ENCODE results near the gene TRO. TPM values are rescaled to one million over a fixed set of nuclear protein-coding genes. Genes with fewer than 3 reads are reported as not detected.

Gene TRO, protein sequence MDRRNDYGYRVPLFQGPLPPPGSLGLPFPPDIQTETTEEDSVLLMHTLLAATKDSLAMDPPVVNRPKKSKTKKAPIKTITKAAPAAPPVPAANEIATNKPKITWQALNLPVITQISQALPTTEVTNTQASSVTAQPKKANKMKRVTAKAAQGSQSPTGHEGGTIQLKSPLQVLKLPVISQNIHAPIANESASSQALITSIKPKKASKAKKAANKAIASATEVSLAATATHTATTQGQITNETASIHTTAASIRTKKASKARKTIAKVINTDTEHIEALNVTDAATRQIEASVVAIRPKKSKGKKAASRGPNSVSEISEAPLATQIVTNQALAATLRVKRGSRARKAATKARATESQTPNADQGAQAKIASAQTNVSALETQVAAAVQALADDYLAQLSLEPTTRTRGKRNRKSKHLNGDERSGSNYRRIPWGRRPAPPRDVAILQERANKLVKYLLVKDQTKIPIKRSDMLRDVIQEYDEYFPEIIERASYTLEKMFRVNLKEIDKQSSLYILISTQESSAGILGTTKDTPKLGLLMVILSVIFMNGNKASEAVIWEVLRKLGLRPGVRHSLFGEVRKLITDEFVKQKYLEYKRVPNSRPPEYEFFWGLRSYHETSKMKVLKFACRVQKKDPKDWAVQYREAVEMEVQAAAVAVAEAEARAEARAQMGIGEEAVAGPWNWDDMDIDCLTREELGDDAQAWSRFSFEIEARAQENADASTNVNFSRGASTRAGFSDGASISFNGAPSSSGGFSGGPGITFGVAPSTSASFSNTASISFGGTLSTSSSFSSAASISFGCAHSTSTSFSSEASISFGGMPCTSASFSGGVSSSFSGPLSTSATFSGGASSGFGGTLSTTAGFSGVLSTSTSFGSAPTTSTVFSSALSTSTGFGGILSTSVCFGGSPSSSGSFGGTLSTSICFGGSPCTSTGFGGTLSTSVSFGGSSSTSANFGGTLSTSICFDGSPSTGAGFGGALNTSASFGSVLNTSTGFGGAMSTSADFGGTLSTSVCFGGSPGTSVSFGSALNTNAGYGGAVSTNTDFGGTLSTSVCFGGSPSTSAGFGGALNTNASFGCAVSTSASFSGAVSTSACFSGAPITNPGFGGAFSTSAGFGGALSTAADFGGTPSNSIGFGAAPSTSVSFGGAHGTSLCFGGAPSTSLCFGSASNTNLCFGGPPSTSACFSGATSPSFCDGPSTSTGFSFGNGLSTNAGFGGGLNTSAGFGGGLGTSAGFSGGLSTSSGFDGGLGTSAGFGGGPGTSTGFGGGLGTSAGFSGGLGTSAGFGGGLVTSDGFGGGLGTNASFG (N-terminal part only)
- 1 to 10 TPM; 2.3 to 6.8 (median 5.5) TPM for total RNA-seq

DNA sequence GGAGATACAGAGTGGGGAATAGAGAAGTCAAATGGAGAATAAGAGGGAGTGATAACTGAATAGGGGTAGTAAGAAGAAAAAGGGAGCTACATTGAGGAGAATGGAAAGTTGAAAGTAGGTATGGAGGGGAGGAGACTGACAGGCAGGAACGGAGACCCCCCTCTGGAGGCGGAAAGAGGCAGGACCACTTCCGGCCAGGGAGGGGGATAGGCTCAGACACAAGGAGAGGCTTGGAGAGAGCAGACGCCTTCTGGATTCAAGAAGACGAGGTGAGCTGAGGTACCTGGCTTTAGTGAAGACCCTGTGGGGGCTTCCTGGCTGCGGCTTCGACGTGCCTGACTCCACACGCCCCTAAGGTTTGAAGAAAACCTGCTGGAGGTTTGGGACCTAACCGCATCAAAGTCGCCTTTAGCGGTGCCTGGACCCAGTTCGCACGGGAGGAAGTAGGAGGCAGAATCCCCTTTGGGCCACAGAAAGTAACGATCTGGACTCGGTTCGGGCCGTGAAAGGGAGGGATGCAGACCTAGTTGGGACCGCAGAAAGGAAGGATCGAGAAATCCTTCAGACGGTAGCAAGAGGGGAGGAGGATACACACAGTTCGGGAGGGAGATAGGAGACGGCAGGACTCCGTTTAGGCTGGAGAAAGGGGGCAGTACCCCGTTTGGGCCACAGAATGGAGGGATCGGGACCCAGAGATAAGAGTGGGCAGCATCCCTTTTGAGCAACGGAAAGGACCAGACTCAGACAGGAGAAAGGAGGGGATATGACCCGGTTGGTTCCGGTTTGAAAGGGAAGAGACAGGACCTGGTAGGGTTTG, at the start of gene TRO:
TRO (plus strand) TSS at position 215 of the 817 bp plus-strand sequence. CDS start 1,423 bp downstream, outside the sequence.
- TF ChIP-seq CTCF (IDR thresholded peaks at IDR 0.05; ENCODE audit: low read depth): no peak

DNA sequence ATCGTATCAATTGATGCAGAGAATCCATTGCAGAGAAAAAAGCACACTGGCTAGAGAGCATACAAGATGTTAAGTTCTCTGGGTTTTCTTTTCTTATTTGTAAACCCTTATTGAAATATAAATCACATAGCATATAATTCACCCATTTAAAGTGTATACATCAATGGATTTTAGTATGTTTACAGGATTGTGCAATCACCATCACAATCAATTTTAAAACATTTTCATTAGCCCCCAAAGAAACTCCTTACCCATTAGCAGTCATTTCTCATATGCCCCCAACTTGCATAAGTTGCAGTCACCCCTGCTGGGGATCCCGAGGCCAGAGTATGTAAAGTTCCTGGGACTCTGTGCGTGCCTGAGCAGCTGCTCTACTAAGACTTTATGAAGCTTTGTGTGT, 34.9 kb upstream of the TRO start:
- TF ChIP-seq CTCF (IDR thresholded peaks at IDR 0.05; ENCODE audit: low read depth): no peak

DNA sequence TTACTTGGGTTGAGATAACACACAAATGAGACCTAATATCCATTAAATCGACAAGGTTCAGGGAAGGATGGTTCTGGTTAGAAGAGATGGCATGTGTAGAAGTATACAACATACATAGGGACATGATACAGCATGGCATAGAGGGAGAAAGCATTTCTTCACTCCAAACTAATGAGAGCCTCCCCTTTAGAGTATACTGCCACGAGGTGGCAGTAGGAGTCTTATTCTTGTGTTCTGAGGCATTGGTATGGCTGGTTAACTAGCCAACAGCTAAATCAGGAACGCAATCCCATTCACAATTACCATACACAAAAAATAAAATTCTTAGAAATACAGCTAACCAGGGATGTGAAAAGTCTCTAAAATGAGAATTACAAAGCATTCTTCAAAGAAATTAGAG, 29.1 kb upstream of the TRO start:
- TF ChIP-seq CTCF (IDR thresholded peaks at IDR 0.05; ENCODE audit: low read depth): no peak

DNA sequence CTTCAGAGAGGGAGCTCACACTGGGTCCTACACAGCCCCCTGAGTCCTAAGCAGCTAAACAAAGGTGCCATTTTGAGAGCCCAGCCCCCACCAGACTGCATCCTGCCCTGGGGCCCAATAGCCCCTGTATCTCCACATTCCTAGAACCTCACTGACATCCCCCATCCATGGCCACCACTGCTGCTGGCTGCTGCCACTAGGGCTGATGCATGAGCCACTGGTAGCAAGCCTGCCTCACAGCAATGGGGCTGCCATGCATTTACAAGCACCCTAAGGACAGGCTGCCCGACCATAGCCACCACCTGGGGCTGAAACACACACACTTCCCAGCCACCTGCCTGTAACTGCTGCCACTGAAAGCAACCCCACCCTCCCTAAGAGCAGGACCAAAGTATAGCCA, 26.5 kb upstream of the TRO start:
- no peak for TF ChIP-seq CTCF (IDR thresholded peaks at IDR 0.05; ENCODE audit: low read depth)

- no peak for TF ChIP-seq CTCF (IDR thresholded peaks at IDR 0.05; ENCODE audit: low read depth)
These were observed 10.7 kb upstream of the TRO start for GRCh38 chrX:54909941-54910340.

DNA sequence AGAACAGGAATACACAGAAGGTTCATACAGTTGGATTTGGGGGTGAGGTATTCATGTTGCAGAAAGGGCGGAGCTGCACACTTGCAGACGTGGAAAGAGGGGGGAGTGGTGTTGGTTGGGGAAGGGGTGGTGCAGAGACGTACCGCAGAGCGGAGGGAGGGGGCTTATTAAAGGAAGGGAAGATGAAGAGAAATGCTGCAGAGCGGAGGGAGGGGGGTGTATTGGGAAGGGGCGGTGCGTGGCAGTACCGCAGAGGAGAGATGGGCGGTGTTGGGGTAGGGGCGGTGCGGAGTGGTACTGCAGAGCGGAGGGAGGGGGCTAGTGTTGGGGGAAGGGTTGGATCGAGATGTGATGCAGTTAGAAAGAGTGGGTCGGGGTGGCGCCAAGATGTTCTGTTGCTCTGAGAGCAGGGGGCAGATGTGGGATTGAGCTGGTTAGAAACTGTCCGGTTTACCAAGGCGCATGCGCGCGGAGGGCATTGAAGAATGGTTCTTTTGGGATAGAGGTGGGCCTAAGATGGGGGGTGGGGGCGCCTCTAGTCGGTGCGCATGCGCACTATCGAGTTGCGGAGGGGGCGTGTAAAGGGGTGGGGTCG, 900 bp downstream of the TRO start:
- TF ChIP-seq CTCF (IDR thresholded peaks at IDR 0.05; ENCODE audit: low read depth): no peak

Data from subcutaneous adipose tissue (tissue), 4 donors.